ENCODE measurements around the gene GIGYF1. TPM values are rescaled to one million over a fixed set of nuclear protein-coding genes. Genes with fewer than 3 reads are reported as not detected.

The GIGYF1 gene
- total and polyA plus RNA-seq, 8 donors: 19.2 to 76.2 (median 30.4) TPM

GRCh38 chr7:100685631-100686145 lies 8.4 kb downstream of the GIGYF1 start:
- ATAC-seq: no peak
- FAIRE-seq: no peak
- no peak for DNase-seq
- H3K27ac ChIP-seq: no peak overlapping the region
- TF ChIP-seq CTCF (IDR thresholded peaks at IDR 0.05): no peak
- intact Hi-C loops (cut with DNase I): loop anchor here in 1 of 3 donors (10.0 kb wide), 2 partner anchors 121 to 221 kb away; partner anchors contain the start of gene SPACDR
- no peaks in the 10 kb centered on the region for H3K4me1 ChIP-seq
- 92 to 95% methylated on average over 16 to 17 of the region's 17 CpGs for WGBS, 2 donors
- peaks cover 0 to 71% (median 51%) of the 10 kb centered on the region in 3 donors for H3K36me3 ChIP-seq
- no peaks in the 10 kb centered on the region for H3K27me3 ChIP-seq
- no peaks in the 10 kb centered on the region for H3K9me3 ChIP-seq
- no peak overlapping the region for H3K4me3 ChIP-seq

- ATAC-seq: no peak
- peaks cover 0 to 71% (median 51%) of the 10 kb centered on the region in 3 donors for H3K36me3 ChIP-seq
- no peaks in the 10 kb centered on the region for H3K27me3 ChIP-seq
- no peak for DNase-seq
- H3K9me3 ChIP-seq: no peaks in the 10 kb centered on the region
- intact Hi-C loops (cut with DNase I): loop anchor here in 1 of 3 donors (10.0 kb wide), 2 partner anchors 120 to 220 kb away; partner anchors contain the start of gene SPACDR
- no peak overlapping the region for H3K4me3 ChIP-seq
- 89% methylated on average over 18 of the region's 18 CpGs for WGBS, 2 donors
- no peak for FAIRE-seq
- no peaks in the 10 kb centered on the region for H3K4me1 ChIP-seq
- no peak for TF ChIP-seq CTCF (IDR thresholded peaks at IDR 0.05)
- H3K27ac ChIP-seq: no peak overlapping the region
Measured at GRCh38 chr7:100685049-100685605, 8.9 kb downstream of the GIGYF1 start.

- ATAC-seq (no peak), FAIRE-seq (no peak), DNase-seq (peak in 1 of 6 donors; percentile 53)
- intact Hi-C loops (cut with DNase I): loop anchor here in 2 of 3 donors (5.0 to 10.0 kb wide), 3 partner anchors 120 to 220 kb away; partner anchors contain the start of gene SPACDR (in 1 of the 2)
- no peak overlapping the region for H3K27ac ChIP-seq
- no peak overlapping the region for H3K4me3 ChIP-seq
- WGBS, 2 donors: 95 to 96% methylated on average over 15 to 16 of the region's 16 CpGs
- TF ChIP-seq CTCF (IDR thresholded peaks at IDR 0.05): no peak
- H3K27me3 ChIP-seq: no peaks in the 10 kb centered on the region
- H3K4me1 ChIP-seq: no peaks in the 10 kb centered on the region
- H3K9me3 ChIP-seq: no peaks in the 10 kb centered on the region
- peaks cover 0 to 71% (median 51%) of the 10 kb centered on the region in 3 donors for H3K36me3 ChIP-seq
Measured at GRCh38 chr7:100684534-100685042, 9.5 kb downstream of the GIGYF1 start.

- H3K27ac ChIP-seq: no peak overlapping the region
- no peak for ATAC-seq
- TF ChIP-seq CTCF (IDR thresholded peaks at IDR 0.05): no peak
- 93 to 97% methylated on average over 33 to 37 of the region's 37 CpGs for WGBS, 2 donors
- no peak overlapping the region for H3K4me3 ChIP-seq
- peaks cover 0 to 71% (median 51%) of the 10 kb centered on the region in 3 donors for H3K36me3 ChIP-seq
- H3K4me1 ChIP-seq: no peaks in the 10 kb centered on the region
- H3K27me3 ChIP-seq: no peaks in the 10 kb centered on the region
- no peaks in the 10 kb centered on the region for H3K9me3 ChIP-seq
- no peak for FAIRE-seq
- DNase-seq: peak in 2 of 6 donors; percentile 50 to 72
- intact Hi-C loops (cut with DNase I): loop anchor here in 2 of 3 donors (5.0 to 10.0 kb wide), 3 partner anchors 119 to 219 kb away; partner anchors contain the start of gene SPACDR (in 1 of the 2)
Measured at GRCh38 chr7:100683659-100684533, 10.2 kb downstream of the GIGYF1 start.

Measured in pancreas (tissue), 10 donors.